ENCODE results near the gene USH2A. TPM values are rescaled to one million over a fixed set of nuclear protein-coding genes. Genes with fewer than 3 reads are reported as not detected.

Gene USH2A
- total and polyA plus RNA-seq, 8 donors: 0.03 to 0.06 (median 0.04) TPM; not detected in 2

- intact Hi-C loops (cut with DNase I): no loop called here
- no peak overlapping the region for H3K4me3 ChIP-seq
- ATAC-seq: no peak
- no peak overlapping the region for H3K27ac ChIP-seq
- DNase-seq: peak in 1 of 4 donors; percentile 9
- H3K4me1 ChIP-seq: peaks cover 0 to 5% of the 10 kb centered on the region in 2 donors
- TF ChIP-seq CTCF (IDR thresholded peaks at IDR 0.05): no peak
- no peaks in the 10 kb centered on the region for H3K9me3 ChIP-seq
- no peaks in the 10 kb centered on the region for H3K27me3 ChIP-seq
- peaks cover 0 to 5% of the 10 kb centered on the region in 2 donors for H3K36me3 ChIP-seq
These were observed 823.7 kb downstream of the USH2A start for GRCh38 chr1:215599418-215600074.

GRCh38 chr1:215597961-215598360 lies 825.3 kb downstream of the USH2A start:
- no peaks in the 10 kb centered on the region for H3K36me3 ChIP-seq
- H3K4me1 ChIP-seq: peaks cover 0 to 5% of the 10 kb centered on the region in 2 donors
- no peaks in the 10 kb centered on the region for H3K9me3 ChIP-seq
- no peaks in the 10 kb centered on the region for H3K27me3 ChIP-seq
- H3K4me3 ChIP-seq: no peak overlapping the region
- intact Hi-C loops (cut with DNase I): no loop called here
- TF ChIP-seq CTCF (IDR thresholded peaks at IDR 0.05): no peak
- DNase-seq (no peak), ATAC-seq (no peak)
- no peak overlapping the region for H3K27ac ChIP-seq

GRCh38 chr1:215595231-215595630 lies 828.0 kb downstream of the USH2A start:
- DNase-seq: no peak

GRCh38 chr1:215594640-215595039 lies 828.6 kb downstream of the USH2A start:
- Histone ChIP-seq H3K27me3 (no peaks in the 10 kb centered on the region), H3K4me3 (no peak overlapping the region), H3K36me3 (no peaks in the 10 kb centered on the region), H3K4me1 (peaks cover 0 to 5% of the 10 kb centered on the region in 2 donors), H3K9me3 (no peaks in the 10 kb centered on the region), H3K27ac (no peak overlapping the region)
- intact Hi-C loops (cut with DNase I): no loop called here
- no peak for DNase-seq
- no peak for ATAC-seq
- no peak for TF ChIP-seq CTCF (IDR thresholded peaks at IDR 0.05)

More at GRCh38 chr1:215595231-215595630, 828.0 kb downstream of the USH2A start:
- Histone ChIP-seq H3K4me3 (no peak overlapping the region), H3K36me3 (no peaks in the 10 kb centered on the region), H3K27me3 (no peaks in the 10 kb centered on the region), H3K4me1 (peaks cover 0 to 5% of the 10 kb centered on the region in 2 donors), H3K9me3 (no peaks in the 10 kb centered on the region), H3K27ac (no peak overlapping the region)
- intact Hi-C loops (cut with DNase I): no loop called here
- no peak for ATAC-seq
- no peak for TF ChIP-seq CTCF (IDR thresholded peaks at IDR 0.05)

- DNase-seq: no peak
- no peaks in the 10 kb centered on the region for H3K9me3 ChIP-seq
- TF ChIP-seq CTCF (IDR thresholded peaks at IDR 0.05): no peak
- no peak for ATAC-seq
- no peaks in the 10 kb centered on the region for H3K27me3 ChIP-seq
- H3K36me3 ChIP-seq: peaks cover 0 to 8% of the 10 kb centered on the region in 2 donors
- H3K27ac ChIP-seq: no peak overlapping the region
- H3K4me1 ChIP-seq: peaks cover 0 to 5% of the 10 kb centered on the region in 2 donors
- intact Hi-C loops (cut with DNase I): no loop called here
- H3K4me3 ChIP-seq: no peak overlapping the region
These were observed 832.3 kb downstream of the USH2A start for GRCh38 chr1:215590779-215591491.

All from left lung (tissue), 10 donors.